ENCODE measurements around the gene INSIG2.

Gene INSIG2

DNA sequence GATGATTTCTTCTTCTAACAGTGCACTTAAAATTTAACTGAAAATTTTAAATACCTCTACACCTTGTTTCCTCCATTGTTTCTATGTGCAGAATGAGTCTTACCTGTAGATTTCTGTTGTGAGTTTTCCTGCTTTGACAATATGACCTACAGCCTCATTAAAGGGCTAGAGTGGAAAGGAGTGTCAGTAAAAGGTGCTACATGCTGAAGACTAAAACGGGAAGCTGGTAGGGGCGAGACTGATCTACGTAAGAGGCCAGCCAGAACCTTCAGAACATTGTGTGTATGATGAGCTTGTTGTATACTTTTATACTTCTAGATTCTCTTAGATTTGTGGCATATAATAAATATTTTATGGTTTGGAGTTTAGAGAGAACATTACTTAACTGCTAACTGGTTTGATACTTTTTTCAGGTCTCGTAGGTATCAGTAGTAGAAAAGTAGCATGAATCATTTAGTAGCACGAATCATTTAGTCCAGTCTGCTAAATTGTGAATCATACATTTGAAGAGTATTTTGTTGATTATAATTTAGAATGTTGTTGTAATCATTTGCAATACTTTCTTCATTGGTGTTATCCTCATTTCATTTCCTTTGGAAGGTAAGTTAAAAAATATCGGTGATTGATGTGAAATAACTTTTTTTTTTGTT is 14.3 kb downstream of the INSIG2 start:
- no peak for DNase-seq

DNA sequence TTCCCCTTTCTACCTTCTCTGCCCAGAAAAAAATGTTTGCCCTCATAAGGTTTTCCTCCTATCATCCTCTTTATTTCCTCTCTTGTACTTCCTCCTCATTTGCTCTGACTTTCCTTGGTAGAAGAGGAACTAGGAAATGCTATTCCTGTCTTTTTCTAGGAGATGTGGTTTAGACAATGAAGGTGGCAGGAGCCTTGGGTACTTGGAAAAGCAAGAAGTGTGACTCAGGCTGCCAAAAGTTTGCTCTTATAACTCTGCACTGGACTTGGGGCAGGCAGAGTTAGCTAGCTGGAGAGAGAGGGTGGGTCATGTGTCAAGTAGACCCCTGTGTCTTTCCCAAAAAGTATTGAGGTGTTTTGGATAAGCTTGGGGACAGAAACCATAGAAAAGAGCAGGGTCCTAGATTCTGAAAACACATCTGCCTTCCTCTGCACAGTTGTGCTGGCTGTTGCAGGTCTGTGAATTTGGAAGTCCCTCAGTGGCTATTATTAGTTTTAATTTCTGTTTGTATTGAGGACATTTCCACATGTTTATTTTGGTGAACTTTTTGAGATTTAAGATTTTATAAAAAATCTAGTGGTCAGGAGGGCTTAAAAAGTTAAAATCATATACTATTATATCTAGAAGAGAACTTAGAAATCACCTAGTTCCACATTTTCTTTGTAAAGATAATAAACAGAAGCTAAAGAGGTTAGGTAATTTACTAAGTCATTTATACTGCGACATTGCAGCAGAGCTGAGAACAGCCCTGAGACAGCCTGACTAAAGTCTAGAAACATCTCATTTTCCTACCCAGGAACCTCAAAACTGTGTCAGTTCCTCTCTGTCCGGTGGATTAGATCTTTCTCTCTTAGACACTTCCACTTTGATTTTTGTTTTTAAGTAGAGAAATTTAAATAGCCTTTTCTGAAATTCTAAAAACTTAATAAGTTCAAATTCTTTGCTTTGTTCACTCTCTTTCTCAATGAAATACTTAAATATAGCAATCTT is 16.0 kb downstream of the INSIG2 start:
- no peak for DNase-seq

DNA sequence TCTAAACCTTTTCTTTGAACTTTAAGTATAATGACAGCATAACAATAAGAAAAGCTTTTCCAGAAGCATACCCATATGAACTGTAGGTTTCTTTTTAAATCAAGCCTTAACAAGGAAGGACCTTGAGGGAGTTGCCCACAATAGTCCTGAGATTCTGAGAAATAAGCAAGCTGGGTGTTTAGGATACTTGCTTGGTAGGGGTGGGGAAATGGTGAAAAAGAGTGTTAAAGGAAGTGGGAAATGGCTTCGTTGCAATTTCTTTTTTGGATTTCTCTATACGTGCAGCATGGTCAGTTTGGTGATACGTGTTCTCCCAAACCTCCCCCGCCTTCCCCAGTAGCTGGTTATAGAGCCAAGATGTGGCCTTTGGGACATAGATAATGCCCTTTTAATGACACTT is 17.2 kb downstream of the INSIG2 start:
- no peak for DNase-seq

DNA sequence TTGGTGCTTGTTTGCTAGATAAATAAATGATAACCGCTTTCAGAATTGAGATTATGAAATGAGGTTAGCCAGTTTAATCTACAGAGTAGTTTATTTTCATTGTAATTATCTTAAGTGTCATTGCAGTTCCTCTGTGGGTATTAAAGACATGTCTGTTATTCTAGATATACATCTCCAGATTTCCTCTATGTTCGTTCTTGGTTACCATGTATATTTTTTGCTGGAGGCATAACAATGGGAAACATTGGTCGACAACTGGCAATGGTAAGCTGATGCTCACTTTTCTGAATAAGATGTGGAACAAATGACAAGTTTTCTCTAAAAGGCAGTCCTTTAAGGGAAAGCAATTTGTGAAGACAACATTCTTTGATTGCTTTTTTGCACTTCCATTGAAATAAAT is 18.7 kb downstream of the INSIG2 start:
- no peak for DNase-seq

DNA sequence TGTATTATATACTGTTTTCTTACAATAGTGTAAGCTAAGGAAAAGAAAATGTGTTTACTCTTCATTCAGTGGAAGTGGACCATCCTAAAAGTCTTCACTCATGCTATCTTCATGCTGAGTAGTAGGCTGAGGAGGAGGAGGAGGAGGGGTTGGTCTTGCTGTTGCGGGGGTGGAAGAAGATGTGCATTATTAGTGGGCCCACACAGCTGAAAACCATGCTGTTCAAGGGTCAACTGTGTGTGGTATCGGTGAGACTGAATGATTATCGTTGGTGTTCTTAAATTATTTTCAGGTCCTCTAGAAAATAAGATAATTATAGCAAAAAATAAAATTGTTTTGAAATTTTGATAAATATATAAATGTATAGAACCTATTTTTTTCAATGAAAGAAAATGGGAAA is 22.0 kb downstream of the INSIG2 start:
- DNase-seq = no peak

DNA sequence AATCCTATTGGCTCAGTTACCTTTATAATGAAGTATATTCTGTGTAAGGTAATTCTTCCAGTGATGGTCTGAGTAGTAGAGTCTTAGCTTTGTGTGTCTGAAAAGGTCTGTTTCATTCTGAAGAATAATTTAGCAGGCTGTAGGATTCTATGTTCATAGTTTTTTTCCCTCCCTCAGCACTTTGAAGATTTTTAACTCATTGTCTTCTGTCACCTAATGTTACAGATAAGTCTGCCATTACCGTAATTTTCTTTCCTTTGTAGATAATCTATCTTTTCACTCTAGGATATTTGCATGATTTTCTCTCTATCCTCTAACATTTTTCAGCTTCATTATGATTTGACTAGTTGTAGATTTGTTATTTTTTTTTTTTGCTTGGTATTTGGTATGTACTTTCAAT is 22.7 kb downstream of the INSIG2 start:
- DNase-seq = no peak

DNA sequence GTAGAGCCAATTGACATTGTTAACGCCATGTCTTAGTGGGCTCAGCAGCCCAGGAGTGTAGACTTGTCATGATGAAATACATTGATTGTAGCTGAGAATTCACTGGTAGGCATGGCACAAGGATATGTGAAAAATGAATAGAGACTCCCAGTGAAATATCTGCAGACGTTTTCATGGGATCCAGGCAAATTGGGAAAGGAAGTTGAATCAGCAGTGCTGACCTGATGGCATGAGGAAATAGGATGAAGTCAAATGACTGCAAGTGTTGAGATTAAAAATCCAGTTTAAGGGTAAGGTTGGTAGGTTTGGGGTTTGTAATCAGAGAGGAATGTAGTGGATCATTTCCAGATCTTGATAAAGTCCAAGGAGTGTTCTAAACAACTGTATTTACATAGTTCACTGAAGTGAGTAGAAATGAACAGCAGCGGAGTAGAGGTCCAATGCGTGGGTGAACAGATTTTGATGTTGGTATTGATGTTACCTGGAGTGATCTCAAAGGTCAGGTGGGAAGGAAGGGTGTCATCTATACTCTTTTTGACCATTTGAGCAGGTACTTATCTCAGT is 24.6 kb downstream of the INSIG2 start:
- no peak for DNase-seq

DNA sequence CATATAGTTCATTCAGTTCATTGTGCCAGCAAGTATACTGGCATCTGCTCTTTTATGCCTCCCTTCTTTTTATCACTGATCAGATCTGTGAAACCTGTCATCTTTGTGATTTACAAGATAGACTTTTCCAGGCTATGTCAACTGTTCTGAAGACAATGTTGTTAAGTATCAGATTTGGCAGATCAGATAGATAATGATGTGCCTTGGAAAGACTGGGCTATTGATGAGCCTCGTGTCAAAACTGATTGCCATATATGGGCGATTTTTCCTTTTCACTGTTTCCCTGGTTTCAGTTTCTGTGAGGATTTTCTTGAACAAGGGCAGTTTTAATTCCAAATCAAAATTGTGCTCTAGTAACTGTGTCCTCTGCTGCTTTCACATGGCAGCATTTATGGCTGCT is 26.6 kb downstream of the INSIG2 start:
- DNase-seq = no peak

DNA sequence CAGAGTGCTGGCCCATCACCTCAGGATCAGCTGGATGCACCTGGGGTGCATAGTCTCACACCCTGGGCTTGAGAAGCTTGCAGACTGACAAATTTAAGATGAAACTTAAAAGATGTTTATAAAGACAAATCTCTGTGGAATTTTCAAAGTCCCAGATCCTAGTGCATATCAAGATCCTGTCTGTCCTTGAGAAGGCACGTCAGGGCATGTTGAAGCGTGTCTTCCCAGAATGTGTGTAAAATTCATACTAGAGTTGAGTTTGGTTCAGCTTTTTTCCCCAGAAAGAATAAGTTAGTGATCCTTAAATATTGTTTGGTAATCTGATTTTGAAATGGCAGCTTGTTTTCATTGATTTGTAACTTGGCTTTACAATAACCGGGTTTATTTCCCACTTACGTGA is 27.5 kb downstream of the INSIG2 start:
- DNase-seq = no peak

DNA sequence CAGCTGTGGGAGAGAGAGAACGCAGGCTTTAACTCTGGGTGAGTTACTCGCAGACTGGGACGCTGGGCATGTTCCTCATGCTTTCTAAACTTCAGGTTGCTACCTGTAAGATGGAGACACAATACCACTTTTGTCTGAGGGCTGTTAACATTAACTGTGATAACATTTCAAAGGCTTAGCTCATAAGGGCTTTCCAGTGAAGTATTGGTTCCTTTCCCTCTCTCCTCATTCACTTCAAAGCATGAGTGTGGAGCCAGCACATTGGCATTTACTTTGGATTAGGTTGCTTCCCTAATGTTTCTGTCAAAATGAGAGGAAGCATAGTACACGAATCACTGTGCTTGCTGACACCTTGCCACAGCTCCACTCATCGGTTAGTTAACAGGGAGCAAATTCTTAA is 30.2 kb downstream of the INSIG2 start:
- no peak for DNase-seq

DNA sequence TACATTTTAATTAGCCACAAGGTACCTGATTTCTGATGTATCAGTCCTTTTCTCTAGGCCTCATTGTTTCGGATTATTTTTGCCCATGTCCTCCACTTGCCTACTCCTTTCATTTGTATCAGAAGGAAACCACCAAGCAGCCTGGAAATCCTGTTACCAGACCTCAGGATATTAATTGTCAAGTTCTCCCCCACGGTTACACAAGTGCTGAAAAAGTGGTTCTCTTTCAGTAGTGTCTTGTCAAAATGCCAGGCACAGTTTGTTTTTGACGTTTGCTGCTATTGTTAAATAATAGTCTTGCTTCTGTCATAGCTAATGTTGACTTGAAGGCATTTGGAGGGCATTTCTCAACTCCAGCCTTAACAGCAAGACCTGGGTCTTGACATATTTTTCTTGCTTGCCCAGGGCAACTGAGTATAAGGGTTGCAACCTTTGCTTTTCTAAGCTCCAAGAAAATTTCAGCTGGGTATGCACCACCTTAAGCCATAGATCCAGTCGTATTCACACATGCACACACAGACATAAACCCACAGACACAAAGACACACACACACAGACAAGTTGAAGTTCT is 31.0 kb downstream of the INSIG2 start:
- DNase-seq = no peak

DNA sequence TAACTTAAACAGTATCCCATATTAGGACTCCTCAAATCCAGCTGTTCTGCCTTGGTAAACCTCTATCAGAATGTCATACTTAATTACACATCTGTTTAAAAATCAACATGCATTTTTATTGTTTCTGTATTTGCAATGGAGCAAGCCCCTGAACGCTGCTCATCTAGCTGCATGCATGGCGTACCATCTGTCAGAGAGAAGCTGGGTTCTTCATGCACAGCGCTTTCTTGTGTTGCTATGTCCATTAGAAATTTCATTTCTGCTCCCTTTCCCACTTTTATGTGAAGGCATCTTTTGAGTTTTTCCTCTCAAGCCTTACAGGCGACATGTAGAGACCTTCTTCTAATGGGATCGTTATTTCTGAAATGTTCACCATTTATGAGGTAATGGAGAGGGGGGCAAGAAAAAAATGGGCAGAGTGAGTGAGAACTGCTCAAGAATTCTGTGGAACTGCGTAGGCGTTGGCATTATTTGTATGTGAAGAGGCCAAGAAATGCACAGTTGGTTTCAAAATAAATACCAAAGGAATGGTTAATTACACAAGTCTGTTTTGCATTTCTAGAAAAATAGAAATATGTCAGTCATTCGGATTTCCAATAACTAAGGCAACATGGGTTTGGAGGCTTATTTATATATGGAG is 31.6 kb downstream of the INSIG2 start:
- DNase-seq = no peak

DNA sequence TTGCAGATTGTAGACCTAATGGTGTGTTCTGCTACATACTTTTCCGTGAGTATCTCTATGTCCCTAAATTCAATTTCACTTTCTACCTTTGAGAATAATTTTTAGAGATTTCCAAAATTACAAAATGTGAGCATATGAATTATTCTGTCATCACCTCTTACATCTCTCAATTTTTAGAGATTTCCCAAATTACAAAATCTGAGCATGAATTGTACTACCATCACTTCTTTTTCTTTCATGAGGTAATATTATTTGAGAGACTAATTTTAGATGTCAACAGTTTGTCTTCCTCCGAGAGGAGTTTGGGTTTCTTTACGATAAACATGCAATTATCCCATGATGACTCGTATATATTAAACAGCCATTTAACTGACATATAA is 32.1 kb downstream of the INSIG2 start:
- no peak for DNase-seq

DNA sequence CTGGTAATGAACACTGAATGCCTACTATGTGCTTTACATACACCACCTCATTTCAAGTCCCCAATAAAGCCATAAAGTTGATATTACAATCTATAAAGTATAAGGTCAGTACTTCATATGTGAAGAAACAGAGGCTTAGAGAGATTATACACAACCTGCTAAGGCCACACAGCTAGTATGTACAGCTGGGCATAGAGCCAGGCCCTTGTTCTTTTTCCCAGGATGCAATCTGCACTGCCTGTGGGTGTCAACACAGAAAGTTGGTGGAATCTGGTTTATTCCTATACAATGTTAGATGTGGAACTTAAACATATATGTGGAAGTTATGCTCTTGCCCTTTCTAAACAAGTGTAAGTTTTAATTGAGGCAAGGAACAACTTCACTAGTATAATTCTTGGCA is 32.8 kb downstream of the INSIG2 start:
- DNase-seq = no peak

DNA sequence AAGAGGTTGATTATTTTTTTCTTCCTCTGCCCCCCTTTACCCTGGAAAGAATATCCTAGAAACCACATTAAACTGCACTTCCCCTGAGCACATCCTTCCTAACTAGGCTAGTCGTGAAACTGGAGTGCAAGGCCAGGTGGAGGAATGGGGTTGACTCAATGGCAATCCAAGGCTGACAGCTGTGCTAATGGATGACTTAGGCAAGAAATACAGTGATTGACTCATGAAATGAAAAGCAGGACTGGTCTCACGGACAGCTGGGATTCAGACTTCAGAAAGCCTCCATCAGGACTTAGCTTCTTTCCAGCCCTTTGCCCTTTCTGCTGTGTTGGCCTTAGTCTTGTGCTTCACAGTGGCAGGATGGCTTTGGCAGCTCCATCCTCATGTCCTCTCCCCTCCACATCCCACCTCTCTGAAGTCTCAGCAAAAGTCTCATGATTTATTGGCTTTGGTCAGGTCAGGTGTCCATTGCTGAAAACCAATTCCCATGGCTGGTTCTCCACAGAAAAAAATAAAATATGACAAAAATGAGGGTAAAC is 33.8 kb downstream of the INSIG2 start:
- DNase-seq = no peak

DNA sequence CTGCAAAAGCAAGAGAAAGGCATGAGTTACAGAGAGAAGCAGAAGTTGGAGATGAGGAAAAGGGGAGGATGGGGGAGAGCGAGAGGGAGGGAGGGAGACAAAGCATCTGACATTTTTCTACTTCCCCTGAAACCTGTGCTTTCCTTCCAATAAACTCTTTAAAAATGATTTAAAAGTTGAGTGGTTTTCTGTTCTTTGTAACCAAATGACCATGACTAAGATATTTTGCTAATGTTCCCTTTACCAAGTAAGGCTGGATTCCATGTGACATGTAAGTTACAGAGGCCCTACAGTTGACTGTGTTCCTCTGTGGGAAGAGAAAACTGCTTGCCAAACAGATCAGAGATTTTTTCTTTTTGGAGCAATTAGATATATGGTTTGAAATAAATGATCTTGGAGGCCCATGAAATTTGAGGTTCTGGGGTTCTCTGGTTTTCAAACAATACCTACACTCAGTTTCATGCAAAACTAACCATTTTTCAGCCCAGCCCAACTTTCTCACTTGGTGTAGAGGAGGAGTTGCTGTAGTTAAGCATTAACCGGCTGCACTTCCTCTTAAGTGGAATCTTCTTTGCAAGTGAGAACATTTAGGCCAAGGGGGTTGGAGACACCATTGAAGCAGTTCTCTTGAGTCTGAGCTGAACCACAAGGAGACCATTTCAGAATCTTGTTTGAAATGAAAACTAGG is 34.5 kb downstream of the INSIG2 start:
- no peak for DNase-seq

DNA sequence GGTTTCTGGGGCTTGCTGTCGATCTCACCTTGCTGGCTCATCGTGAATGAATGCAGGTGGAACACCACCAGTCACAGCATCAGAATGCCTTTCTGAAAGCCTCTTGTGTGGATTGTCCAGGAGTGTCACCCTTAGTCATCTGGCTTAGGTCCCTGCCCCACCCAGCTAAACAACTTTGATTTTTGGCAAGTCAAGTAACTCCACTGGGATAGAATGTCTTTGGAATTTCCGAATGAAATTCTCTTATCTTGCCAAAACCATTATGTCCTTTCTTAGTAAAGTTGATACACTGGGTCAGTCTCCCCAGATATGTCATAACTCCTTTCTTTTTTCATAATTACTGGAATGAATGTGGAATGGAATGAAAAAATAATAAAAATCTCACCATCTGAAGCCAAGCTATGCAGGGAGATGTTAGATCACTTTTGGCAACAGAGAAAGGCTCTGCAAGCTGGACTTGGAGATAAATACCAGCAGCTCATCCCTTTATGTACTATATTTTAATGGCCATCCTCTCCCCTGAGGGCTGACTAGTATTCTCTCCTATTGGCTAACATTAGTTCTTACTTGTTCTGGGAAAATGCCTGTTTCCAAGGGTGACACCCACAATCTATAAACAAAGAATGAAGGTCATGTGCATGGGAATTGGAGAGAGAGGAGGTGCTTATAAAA is 35.4 kb downstream of the INSIG2 start:
- DNase-seq = no peak

DNA sequence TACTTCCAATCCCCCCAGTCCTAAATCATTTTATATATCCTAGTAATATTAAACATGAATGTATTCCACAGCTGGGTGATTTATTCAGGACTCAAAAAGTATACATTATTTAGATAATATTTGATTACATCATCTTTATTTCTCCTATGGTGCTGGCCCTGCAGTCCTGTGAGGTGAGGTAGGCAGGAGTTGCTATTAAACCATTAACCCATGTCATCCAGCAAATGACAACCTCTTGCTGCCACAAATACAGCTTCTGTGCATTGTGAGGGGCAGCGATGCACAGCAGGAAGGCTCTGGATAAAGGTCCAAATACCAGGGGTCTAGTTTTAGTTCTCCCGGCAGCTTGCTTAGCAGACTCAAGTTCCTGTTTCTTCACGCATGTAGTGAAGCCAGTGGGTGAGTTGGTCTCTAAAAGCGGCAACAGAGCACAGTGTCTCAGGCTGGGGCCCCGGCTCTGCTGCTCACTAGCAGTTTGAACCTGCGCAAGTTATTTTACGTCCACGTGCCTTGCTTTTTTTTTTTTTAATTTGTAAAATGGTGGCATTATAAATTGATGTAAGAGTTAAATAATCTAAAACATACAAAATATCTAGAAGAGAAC is 36.1 kb downstream of the INSIG2 start:
- DNase-seq = no peak

DNA sequence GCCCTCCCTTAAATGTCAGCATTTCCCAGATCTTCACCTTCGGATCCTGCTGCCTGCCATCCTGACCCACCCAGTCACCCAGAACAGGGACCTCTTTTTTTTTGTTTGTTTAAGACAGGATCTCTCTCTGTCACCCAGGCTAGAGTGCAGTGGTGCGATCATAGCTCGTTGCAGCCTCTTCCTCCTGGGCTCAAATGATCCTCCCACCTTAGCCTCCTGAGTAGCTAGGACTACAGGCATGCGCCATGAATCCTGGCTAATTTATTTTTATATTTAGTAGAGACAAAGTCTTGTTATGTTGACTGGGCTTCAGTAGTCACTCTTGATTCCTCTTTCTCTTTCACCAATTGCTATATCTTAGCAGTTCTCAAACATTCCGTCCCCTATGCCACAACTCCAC is 39.0 kb downstream of the INSIG2 start:
- no peak for DNase-seq

DNA sequence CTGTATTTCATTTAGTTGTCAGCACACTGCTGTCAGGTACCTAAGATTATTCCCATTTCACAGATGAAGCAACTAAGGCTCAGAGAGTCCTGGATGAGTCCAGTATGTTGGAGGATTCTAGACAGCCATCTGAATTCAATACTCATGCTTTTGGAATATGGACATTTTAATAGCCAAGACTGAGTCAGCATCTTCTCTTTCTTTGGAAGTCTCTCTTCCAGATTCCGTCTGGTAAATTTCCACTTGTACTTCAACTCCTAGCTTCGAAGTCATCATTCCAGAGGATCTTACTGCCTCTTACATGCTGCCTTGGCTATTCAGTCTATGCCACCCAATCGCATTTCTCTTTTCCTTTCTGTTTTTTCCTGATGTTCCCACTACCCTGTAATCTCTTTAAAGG is 40.6 kb downstream of the INSIG2 start:
- no peak for DNase-seq

DNA sequence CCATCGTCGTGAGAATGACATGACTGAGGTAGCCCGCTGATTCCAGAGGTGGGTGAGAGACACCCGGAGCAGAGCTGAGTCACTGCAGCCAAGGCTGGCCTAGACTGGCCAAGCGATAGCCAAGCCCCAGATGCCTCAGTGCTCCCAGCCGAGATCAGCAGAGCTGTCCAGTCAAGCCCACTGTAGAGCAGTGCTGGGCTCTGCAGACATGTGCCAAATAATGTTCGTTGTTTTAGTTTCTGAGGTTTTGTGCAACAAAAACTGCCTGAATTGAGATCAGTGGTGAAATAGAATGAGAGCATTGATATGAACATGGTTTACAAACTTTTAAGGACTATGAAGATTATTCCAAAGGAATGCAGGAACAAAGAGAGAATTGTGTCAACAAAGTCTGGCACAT is 42.1 kb downstream of the INSIG2 start:
- no peak for DNase-seq
